H1 (cell line): ENCODE data around the gene SLC25A22. TPM values are rescaled to one million over a fixed set of nuclear protein-coding genes. Genes with fewer than 3 reads are reported as not detected.

Source experiments
- CHD2 ChIP-seq: IDR thresholded peaks from 2 replicates; pipeline ENCODE4 v1.6.1; 2012; ENCODE audit warnings: low read length, improper control_type of control experiment
- EZH2 ChIP-seq: fragments of 200-600 bp; sonication (generic); IDR thresholded peaks from 2 replicates; pipeline ENCODE4 v1.7.1; 2012; ENCODE audit warnings: low read depth, mild to moderate bottlenecking, moderate library complexity, low read length, inconsistent platforms; ENCODE audit not compliant: severe bottlenecking
- SIX5 ChIP-seq: IDR thresholded peaks from 2 replicates; pipeline ENCODE4 v1.6.1; 2011; ENCODE audit warnings: mild to moderate bottlenecking, low read depth, low read length
- SP2 ChIP-seq: IDR thresholded peaks from 2 replicates; pipeline ENCODE4 v1.6.1; 2012; ENCODE audit warnings: mild to moderate bottlenecking, low read length, inconsistent platforms
- polyA plus RNA-seq, 7 experiments: library from polyadenylated mRNA; depleted of rRNA in 3 of 7; stranded (reverse) in 5 of 7; unstranded in 2 of 7; fragments of >200 nt in 5 of 7; fragments of 200-250 nt in 2 of 7; gene quantifications; 1 replicate in 5 of 7; 2 replicates in 1 of 7; 4 replicates in 1 of 7; pipeline versions ENCODE4 v1.2.1 to v1.2.3, GENCODE V29; 2011 to 2013; ENCODE audit warnings: missing spikeins in 2 of 7, mixed read lengths in 2 of 7
- total RNA-seq: library from RNA; stranded (reverse); fragmentation: NEBNext Ultra II Directional; extraction: Animal tissue kit (Norgen Biotek cat#: 25700); gene quantifications from 2 replicates; pipeline ENCODE4 v1.2.1, GENCODE V29; 2021
- TF ChIP-seq, protein P1 (sequence below): fragments of 300-600 bp; sonication (generic); IDR thresholded peaks from 2 replicates; pipeline ENCODE4 v1.7.1; 2012; ENCODE audit warnings: low read length, moderate library complexity, mild to moderate bottlenecking, inconsistent platforms; ENCODE audit not compliant: insufficient replicate concordance
- TF ChIP-seq, protein P2 (sequence below): IDR thresholded peaks from 2 replicates; pipeline ENCODE4 v1.6.1; 2011; ENCODE audit warnings: low read length, improper control_type of control experiment

SLC25A22 gene
- total and polyA plus RNA-seq, 2 of the 8 experiments (the other 6 are each of a cell fraction or from before 2014, with no cell fraction given), result 31.5 to 48.0 TPM

DNA sequence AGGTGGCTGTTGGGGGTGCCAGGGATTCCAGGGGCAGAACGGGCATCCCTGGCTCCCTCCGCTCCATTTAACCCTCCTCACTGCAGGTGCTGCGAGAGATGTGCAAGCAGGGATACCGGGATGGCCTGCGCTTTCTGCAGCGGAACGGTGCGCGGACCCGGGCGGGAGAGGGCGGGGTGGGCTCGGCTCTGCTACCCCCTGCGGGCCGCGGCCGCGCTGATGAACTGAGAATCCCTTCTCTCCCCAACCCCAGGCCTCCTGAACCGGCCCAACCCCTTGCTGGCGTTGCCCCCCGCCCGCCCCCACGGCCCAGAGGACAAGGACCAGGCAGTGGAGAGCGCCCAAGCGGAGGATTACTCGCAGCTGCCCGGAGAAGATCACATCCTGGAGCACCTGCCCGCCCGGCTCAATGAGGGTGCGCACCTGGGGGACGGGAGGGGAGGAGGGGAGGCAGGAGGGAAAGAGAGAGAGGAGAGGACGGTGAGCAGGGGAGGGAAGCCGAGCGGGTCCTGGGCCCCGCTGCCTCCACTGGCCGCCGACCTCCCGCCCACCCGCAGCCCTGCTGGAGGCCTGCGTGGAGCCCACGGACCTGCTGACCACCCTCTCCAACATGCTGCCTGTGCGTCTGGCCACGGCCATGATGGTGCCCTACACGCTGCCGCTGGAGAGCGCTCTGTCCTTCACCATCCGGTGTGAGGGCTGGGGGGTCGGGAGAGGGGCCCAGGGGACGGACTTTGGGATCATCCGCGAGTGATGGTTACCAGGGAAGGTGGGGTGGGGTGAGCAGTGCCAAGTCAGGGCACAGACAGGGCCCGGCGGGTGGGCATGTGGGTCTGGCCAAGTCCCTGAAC lies 25.6 kb upstream of the SLC25A22 start (continued):
- TF ChIP-seq, protein P1, sequence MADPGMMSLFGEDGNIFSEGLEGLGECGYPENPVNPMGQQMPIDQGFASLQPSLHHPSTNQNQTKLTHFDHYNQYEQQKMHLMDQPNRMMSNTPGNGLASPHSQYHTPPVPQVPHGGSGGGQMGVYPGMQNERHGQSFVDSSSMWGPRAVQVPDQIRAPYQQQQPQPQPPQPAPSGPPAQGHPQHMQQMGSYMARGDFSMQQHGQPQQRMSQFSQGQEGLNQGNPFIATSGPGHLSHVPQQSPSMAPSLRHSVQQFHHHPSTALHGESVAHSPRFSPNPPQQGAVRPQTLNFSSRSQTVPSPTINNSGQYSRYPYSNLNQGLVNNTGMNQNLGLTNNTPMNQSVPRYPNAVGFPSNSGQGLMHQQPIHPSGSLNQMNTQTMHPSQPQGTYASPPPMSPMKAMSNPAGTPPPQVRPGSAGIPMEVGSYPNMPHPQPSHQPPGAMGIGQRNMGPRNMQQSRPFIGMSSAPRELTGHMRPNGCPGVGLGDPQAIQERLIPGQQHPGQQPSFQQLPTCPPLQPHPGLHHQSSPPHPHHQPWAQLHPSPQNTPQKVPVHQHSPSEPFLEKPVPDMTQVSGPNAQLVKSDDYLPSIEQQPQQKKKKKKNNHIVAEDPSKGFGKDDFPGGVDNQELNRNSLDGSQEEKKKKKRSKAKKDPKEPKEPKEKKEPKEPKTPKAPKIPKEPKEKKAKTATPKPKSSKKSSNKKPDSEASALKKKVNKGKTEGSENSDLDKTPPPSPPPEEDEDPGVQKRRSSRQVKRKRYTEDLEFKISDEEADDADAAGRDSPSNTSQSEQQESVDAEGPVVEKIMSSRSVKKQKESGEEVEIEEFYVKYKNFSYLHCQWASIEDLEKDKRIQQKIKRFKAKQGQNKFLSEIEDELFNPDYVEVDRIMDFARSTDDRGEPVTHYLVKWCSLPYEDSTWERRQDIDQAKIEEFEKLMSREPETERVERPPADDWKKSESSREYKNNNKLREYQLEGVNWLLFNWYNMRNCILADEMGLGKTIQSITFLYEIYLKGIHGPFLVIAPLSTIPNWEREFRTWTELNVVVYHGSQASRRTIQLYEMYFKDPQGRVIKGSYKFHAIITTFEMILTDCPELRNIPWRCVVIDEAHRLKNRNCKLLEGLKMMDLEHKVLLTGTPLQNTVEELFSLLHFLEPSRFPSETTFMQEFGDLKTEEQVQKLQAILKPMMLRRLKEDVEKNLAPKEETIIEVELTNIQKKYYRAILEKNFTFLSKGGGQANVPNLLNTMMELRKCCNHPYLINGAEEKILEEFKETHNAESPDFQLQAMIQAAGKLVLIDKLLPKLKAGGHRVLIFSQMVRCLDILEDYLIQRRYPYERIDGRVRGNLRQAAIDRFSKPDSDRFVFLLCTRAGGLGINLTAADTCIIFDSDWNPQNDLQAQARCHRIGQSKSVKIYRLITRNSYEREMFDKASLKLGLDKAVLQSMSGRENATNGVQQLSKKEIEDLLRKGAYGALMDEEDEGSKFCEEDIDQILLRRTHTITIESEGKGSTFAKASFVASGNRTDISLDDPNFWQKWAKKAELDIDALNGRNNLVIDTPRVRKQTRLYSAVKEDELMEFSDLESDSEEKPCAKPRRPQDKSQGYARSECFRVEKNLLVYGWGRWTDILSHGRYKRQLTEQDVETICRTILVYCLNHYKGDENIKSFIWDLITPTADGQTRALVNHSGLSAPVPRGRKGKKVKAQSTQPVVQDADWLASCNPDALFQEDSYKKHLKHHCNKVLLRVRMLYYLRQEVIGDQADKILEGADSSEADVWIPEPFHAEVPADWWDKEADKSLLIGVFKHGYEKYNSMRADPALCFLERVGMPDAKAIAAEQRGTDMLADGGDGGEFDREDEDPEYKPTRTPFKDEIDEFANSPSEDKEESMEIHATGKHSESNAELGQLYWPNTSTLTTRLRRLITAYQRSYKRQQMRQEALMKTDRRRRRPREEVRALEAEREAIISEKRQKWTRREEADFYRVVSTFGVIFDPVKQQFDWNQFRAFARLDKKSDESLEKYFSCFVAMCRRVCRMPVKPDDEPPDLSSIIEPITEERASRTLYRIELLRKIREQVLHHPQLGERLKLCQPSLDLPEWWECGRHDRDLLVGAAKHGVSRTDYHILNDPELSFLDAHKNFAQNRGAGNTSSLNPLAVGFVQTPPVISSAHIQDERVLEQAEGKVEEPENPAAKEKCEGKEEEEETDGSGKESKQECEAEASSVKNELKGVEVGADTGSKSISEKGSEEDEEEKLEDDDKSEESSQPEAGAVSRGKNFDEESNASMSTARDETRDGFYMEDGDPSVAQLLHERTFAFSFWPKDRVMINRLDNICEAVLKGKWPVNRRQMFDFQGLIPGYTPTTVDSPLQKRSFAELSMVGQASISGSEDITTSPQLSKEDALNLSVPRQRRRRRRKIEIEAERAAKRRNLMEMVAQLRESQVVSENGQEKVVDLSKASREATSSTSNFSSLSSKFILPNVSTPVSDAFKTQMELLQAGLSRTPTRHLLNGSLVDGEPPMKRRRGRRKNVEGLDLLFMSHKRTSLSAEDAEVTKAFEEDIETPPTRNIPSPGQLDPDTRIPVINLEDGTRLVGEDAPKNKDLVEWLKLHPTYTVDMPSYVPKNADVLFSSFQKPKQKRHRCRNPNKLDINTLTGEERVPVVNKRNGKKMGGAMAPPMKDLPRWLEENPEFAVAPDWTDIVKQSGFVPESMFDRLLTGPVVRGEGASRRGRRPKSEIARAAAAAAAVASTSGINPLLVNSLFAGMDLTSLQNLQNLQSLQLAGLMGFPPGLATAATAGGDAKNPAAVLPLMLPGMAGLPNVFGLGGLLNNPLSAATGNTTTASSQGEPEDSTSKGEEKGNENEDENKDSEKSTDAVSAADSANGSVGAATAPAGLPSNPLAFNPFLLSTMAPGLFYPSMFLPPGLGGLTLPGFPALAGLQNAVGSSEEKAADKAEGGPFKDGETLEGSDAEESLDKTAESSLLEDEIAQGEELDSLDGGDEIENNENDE, result no peak
- TF ChIP-seq, protein P2, sequence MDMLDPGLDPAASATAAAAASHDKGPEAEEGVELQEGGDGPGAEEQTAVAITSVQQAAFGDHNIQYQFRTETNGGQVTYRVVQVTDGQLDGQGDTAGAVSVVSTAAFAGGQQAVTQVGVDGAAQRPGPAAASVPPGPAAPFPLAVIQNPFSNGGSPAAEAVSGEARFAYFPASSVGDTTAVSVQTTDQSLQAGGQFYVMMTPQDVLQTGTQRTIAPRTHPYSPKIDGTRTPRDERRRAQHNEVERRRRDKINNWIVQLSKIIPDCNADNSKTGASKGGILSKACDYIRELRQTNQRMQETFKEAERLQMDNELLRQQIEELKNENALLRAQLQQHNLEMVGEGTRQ, result no peak
- no peak for TF ChIP-seq CHD2
- no peak for TF ChIP-seq EZH2
- TF ChIP-seq SP2, result no peak
- TF ChIP-seq SIX5, result no peak
